A673 (cell line): ENCODE measurements around the gene MAST4.

ENCODE experiments used
- CTCF ChIP-seq: fragments of 300-800, 200-600 bp; sonication (generic); conservative IDR thresholded peaks from 2 replicates; pipeline ENCODE4 v1.5.1; 2017; ENCODE audit warnings: low read depth, mild to moderate bottlenecking, antibody characterized with exemption, low read length, moderate library complexity, mixed read lengths
- EZH2 ChIP-seq: fragments of 200-600 bp; sonication (generic); IDR thresholded peaks from 2 replicates; pipeline ENCODE4 v1.6.1; 2017; ENCODE audit warnings: borderline replicate concordance, low read depth, mild to moderate bottlenecking, mixed read lengths, antibody characterized with exemption, low read length; ENCODE audit not compliant: poor library complexity, severe bottlenecking

- no peak for TF ChIP-seq EZH2
- TF ChIP-seq CTCF: no peak
Measured at GRCh38 chr5:67013719-67014118, 417.5 kb downstream of the MAST4 start.
